Renal cortical epithelial cell (primary cell): ENCODE data around the gene TTLL5. TPM values are rescaled to one million over a fixed set of nuclear protein-coding genes. Genes with fewer than 3 reads are reported as not detected.
A peak's percentile ranks its signal among the peaks of the same experiment; 100 is the strongest.

Experiments used
- DNase-seq: peaks from one replicate; pipeline ENCODE4 v3.0.0-alpha.2; 2011; ENCODE audit warnings: low read depth
- total RNA-seq: library from RNA; depleted of rRNA; stranded (reverse); fragments of >200 nt; gene quantifications from 2 replicates; pipeline ENCODE4 v1.2.3, GENCODE V29; 2014

TTLL5 gene
- total RNA-seq, 1 donor from 2014 or later: 34.1 TPM

DNA sequence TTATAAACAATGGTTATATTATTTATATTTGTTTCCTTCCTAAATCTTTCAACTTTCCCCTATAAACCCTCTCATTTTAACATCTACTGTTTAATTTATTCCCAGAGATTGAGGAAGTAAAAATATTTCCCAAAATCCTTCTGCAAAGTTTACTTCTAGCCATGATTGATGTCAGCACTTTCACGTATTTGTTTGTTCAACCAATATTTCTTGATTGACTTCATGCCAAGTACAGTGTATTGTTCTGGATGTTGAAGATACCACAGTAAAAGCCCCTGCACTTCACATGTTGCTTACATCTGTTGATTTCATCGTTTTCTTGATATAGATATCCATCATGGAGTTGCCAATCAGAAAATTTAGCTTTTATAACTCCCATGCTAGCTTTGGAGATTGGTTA is 81.8 kb downstream of the TTLL5 start:
- DNase-seq: no peak

- DNase-seq: no peak
Measured at GRCh38 chr14:75747899-75748298, 86.9 kb downstream of the TTLL5 start.

- no peak for DNase-seq
Measured at GRCh38 chr14:75748336-75748735, 87.3 kb downstream of the TTLL5 start.

DNA sequence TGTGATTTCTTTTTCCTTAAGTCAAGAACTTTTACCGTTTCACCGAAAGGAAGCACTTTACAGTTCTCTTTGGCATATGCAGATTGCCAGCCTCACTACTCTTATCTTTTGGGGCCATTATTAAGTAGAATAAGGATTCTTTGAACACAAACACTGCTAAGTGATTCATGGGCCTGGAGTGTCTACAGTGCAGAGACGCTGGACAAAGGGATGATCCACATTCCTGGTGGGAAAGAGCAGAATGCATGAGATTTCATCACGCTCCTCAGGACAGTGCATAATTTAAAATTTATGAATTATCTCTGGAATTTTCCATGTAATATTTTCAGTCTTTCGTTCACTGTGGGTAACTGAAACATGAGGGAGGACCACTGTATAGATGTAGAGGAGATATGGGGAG is 90.2 kb downstream of the TTLL5 start:
- no peak for DNase-seq

DNA sequence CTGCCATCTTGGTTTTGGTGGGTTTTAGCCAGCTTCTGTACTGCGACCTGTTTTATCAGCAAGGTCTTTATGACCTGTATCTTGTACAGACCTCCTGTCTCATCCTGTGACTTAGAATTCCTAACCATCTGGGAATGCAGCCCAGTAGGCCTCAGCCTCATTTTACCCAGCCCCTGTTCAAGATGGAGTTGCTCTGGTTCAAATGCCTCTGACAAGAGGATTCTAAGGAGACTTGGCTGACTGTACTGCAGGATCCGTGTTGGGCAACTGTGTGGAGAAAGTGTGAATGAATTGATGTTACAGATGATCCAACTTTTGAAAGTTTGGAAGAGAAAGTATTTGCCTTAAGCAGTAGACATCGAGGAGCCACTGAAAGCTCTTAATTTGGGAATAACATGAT is 91.0 kb downstream of the TTLL5 start:
- DNase-seq: no peak

DNA sequence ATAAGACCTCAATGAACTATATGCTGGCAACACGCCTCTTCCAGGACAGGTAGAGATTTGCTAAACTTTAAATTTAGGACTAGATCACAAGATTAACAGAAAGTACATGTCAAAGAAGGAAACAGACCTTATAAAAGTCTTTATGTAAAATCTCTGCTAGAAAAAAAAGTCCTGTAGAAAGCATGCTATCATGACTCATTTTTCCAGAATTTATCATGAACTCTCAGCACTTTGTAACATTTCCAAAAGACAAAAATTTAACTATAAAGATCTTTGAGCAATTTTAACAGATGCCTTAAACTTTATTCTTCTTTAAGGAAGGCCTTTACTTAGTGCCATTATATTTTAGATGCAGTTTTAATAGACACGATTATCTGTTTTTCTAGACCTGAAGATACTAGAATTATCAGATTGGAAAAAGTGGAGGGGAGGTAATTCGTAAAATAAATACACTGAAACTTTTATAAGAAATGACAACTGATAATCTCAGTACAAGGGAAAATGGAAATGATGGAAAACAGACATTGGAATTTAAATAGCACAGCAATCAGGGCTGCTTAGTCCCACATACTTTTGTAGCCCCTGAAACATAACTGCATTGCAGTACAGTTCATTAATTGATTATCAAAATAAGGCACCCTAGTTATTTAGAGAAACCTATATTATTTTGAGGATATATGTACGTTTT is 92.0 kb downstream of the TTLL5 start:
- no peak for DNase-seq

DNA sequence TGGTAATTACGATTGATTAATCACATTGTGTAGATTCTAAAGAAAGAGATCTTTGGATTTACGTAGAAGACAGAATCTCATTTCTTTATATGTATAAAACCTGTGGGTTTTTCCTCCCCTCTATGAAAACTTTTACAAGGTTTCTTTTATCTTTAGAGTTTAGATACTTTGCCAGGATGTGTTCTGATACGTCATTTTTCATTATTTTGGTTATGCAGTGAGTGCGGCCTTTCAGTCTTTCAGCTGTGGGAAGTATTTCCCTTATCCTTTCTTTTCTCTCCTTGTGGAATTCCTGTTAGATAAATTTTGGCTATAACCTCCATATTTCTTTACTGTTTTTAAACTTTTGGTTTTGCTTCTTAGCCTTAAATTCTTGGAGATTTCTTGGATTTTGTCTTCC is 92.7 kb downstream of the TTLL5 start:
- no peak for DNase-seq

GRCh38 chr14:75757644-75758402 is 96.8 kb downstream of the TTLL5 start:
- DNase-seq: no peak

DNA sequence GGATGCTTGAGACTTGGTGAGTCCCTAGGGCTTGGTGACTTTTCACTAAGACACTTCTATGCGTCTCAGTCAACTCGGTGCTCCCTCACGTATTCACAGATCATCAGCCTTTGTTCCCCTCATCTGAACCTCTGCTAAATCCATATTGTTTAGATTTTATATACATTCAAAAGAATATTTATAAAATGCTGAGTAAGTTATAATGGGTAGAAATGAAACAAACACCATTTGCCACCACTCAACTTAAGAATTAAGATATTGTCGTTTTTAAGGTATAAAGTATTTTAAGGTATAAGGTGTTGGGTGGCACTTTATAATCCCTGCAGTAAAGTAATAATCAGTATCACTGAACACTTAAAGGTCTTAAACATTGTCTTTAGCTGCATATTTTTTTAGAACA is 103.0 kb downstream of the TTLL5 start:
- DNase-seq: no peak

DNA sequence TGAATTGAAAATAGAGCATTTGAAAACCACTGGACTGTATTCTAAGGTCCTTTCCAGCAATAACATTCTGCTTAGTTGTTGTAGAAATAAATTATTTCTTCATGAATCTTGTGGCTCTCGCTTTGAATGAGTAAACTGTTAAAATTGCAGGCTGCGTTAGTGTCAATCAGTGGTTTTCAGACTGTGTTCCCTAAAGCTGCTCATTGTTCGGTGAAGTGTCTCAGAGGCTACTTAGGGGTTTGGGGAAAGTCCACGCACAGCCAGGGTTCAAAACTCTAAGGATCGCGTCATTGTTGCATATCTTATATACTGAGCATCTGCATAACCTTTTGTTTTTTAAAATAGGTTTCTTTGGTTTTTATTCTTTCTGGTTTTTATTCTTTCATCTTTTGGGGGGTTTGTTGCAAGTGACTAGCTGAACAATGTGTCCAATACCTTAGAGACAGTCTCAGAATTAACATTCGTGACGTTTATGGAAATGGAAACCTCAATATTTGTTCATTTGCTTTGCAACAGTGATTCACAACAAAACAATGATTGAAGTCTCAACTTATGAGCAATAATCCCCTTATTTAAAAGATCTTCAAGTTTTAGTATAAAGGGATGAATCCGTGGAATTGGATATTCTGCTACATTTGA is 108.1 kb downstream of the TTLL5 start:
- DNase-seq: peak; percentile 19

DNA sequence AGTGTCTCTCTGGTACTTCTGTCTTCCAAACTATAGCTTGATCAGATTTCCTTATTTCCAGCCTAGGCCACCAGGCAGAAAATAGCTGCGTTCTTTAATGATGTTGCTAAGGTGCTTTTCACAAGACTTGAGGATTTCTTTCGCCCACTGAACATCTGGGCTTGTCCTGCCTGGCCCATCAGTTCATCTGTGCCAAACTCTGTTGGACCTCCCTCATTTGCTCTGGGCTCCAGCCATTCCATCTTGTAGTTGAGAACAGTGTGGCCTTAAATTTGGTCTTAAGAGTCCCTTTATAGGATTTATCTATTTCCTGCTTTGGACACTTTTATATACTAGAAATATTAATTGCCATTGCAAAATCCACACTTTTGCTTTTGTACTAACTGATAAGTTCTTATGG is 109.6 kb downstream of the TTLL5 start:
- DNase-seq: no peak

- DNase-seq: no peak
Measured at GRCh38 chr14:75771595-75771994, 110.5 kb downstream of the TTLL5 start.

- DNase-seq: no peak
Measured at GRCh38 chr14:75773046-75773445, 112.0 kb downstream of the TTLL5 start.

DNA sequence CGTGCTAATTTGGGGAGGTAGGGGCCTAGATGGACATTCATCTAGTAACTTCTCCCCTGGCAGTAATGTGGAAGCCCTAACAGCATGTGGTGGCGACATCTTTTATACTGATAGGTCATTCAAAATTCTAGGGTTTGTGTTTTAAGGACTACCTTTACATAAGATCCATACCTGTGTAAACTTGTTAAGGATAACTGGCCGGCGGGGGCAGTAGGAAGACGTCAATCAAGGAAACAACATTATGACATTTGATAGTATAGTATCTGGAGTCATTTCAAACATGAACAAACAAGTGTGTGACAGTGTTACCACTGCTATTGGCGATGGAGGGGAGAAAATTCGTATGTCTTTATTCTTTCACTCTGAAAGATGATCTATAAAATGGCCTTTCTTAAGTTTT is 120.0 kb downstream of the TTLL5 start:
- no peak for DNase-seq

- DNase-seq: no peak
Measured at GRCh38 chr14:75783184-75783583, 122.1 kb downstream of the TTLL5 start.

DNA sequence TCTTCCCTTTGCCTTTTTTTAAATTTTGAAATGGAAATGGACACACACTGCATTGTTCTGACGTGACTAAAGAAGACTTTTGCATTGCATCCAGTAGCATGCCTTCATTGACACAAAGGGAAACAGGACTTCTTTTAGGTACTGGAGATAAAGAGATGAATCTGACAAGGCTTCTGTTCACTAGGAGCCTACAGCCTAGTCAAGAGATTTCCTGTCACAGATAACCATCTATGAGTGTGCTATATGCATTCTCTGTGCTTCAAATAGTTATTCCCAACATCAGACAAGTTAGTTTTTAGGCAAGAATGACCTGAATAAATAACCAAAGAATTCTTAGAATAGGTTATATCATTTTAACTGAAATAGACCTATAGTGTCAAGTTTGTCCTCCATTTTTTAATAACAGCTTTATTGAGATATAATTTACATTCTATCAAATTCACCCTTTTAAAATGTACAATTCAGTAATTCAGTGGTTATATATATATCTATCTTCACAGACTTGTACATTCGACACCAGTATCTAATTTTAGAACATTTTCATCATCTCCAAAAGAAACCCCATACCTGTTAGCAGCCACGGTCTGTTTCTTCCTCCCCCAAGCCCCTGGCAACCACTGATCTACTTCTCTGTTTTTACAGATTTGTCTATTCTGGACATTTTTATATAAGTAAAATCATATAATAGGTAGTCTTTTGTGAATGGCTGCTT is 122.7 kb downstream of the TTLL5 start:
- no peak for DNase-seq

DNA sequence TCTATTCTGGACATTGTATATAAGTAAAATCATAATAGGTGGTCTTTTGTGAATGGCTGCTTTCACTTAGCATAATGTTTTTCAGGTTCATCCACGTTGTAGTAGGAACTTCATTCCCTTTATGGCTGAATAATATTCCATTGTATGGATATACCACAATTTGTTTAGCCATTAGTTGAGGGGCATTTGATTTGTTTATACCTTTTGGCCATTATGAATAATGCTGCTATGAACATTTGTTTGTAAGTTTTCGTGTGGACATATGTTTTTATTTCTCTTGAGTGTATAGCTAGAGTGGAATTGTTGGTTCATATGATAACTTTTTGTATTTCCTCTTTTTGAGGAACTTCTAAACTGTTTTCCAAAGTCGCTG is 123.3 kb downstream of the TTLL5 start:
- DNase-seq: no peak

- peak; percentile 19 for DNase-seq
Measured at GRCh38 chr14:75793806-75794205, 132.8 kb downstream of the TTLL5 start.

GRCh38 chr14:75794615-75795038 is 133.6 kb downstream of the TTLL5 start:
- peak; percentile 80 for DNase-seq

DNA sequence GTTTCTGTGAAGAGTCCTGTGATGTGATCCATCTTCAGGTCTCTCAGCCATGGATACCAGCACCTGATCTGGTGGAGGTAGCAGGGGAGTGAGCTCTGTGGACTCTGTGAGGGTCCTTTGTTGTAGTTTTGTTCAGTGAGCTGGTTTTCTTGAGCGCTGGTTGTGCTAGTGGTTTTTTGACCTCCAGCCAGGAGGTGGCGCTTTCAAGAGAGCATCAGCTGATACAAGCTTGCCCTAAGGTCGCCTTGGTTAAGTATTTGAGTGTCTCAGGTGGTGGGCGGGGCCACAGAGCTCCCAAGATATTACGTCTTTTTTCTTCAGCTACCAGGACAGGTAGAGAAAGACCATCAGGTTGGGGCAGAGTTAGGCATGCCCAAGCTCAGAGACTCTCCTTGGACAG is 139.7 kb downstream of the TTLL5 start:
- no peak for DNase-seq

DNA sequence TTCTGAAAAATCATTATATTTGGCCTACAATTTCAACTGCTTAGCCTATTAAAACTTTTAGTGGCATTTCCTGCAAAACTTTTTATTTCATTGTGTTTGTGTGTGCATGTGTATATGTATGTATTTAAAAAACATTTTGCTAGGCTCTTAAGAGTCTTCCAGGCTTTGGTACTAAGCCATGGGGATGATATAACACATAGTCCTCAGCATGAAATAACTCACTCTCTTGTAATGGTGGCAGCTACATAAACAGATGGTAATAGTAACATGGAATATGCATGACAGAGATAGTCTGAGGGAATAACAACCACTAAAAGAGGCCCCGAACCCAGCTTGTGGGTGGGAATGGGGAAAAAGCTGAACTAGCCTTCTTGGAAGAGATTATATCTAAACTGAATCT is 141.4 kb downstream of the TTLL5 start:
- no peak for DNase-seq

DNA sequence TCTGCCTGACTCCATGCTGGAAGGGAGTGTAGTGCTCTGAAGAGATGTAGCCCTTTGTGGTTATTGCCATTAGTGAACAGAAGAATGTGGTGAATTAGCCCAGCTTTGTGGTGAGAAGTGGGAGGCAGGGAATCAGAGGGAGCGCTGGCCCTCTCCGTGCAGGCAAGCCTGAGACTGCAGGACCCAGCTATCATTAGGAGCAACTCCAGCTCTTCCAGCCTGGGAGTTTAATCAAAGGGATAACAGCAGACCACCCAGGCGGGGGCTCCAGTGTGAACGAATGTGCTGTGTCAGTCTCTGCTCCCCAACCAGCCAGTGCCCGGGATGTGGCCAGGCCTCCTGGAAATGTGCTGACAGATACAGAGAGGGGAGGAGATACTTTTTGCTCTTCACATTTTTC is 142.7 kb downstream of the TTLL5 start:
- peak; percentile 13 for DNase-seq
